T-cell (primary cell): ENCODE measurements around the gene STRIP1. TPM values are rescaled to one million over a fixed set of nuclear protein-coding genes. Genes with fewer than 3 reads are reported as not detected.

Experiments
- ATAC-seq, 4 experiments: fragments of 200-7000 bp in 3 of 4; fragments of 150-1000 bp in 1 of 4; cut with Tn5 transposase; replicated peaks in 1 of 4; 1 replicate in 3 of 4; 2 replicates in 1 of 4; pipeline ENCODE4 v1.10.0; 2021; ENCODE audit warnings: moderate library complexity in 3 of 4, mild to moderate bottlenecking in 2 of 4, moderate number of reproducible peaks in 1 of 4
- CTCF ChIA-PET, 2 donors: fragments of 300-600 bp; sonication (Branson Sonifier 250); formaldehyde crosslinking; loops; one replicate each; lab custom pipeline; 2022; ENCODE audit warnings: antibody characterized with exemption in 2 of 2; lab: Charles Lee
- POLR2A ChIA-PET, 2 donors: fragments of 300-600 bp; sonication (Branson Sonifier 250); formaldehyde crosslinking; loops; one replicate each; lab custom pipeline; 2022; ENCODE audit warnings: antibody characterized with exemption in 2 of 2; lab: Charles Lee
- DNase-seq, 35 experiments: peaks; one replicate each; pipeline versions ENCODE4 v3.0.0 to v3.0.0-alpha.2; 2013 to 2023
- H3K27ac ChIP-seq: one replicate; pipeline ENCODE4 v1.5.1; 2013; ENCODE audit warnings: low read length
- H3K27me3 ChIP-seq, 2 experiments: replicated peaks in 1 of 2; 1 replicate in 1 of 2; 2 replicates in 1 of 2; pipeline versions ENCODE4 v1.6.1 to v1.7.0; 2013; ENCODE audit warnings: low read length in 1 of 2, mixed read lengths in 1 of 2; ENCODE audit not compliant: control insufficient read depth in 2 of 2, insufficient read depth in 2 of 2; ENCODE audit errors: extremely low read depth in 1 of 2
- H3K36me3 ChIP-seq, 2 donors: 1 replicate in 1 of 2; 2 replicates in 1 of 2; pipeline versions ENCODE4 v1.6.1 to v1.7.0; 2013; ENCODE audit warnings: low read length in 1 of 2; ENCODE audit not compliant: control insufficient read depth in 2 of 2, insufficient read depth in 1 of 2; ENCODE audit errors: extremely low read depth in 1 of 2
- H3K4me1 ChIP-seq, 2 experiments: 1 replicate in 1 of 2; 2 replicates in 1 of 2; pipeline versions ENCODE4 v1.6.1 to v1.7.0; 2013; ENCODE audit warnings: low read length in 2 of 2, mixed read lengths in 1 of 2; ENCODE audit not compliant: insufficient read depth in 2 of 2, control insufficient read depth in 1 of 2; ENCODE audit errors: extremely low read depth in 1 of 2
- H3K4me3 ChIP-seq, 2 donors: 1 replicate in 1 of 2; 2 replicates in 1 of 2; pipeline versions ENCODE4 v1.5.1 to v1.7.0; 2013; ENCODE audit warnings: mild to moderate bottlenecking in 2 of 2, low read length in 1 of 2, moderate library complexity in 1 of 2; ENCODE audit not compliant: control insufficient read depth in 1 of 2; ENCODE audit errors: extremely low read depth in 1 of 2
- H3K9me3 ChIP-seq: 2 replicates; pipeline ENCODE4 v1.7.0; 2013
- H3K27ac Mint-ChIP-seq, 2 donors: one replicate each; pipeline ENCODE4 v1.8.0; 2020 to 2021; ENCODE audit warnings: mild to moderate bottlenecking in 2 of 2, mixed read lengths in 2 of 2
- H3K27me3 Mint-ChIP-seq, 2 donors: one replicate each; pipeline ENCODE4 v1.8.0; 2021 to 2022; ENCODE audit warnings: mixed read lengths in 2 of 2
- H3K36me3 Mint-ChIP-seq: one replicate; pipeline ENCODE4 v1.8.0; 2021; ENCODE audit warnings: mixed read lengths
- H3K4me1 Mint-ChIP-seq, 3 donors: one replicate each; pipeline ENCODE4 v1.8.0; 2020 to 2022; ENCODE audit warnings: mixed read lengths in 3 of 3, mild to moderate bottlenecking in 1 of 3
- H3K4me3 Mint-ChIP-seq, 3 donors: one replicate each; pipeline ENCODE4 v1.8.0; 2020 to 2022; ENCODE audit warnings: mild to moderate bottlenecking in 3 of 3, mixed read lengths in 3 of 3, moderate library complexity in 3 of 3
- H3K9me3 Mint-ChIP-seq, 3 donors: one replicate each; pipeline ENCODE4 v1.8.0; 2020 to 2022; ENCODE audit warnings: mixed read lengths in 3 of 3
- WGBS: methylation state at CpG from one replicate; pipeline ENCODE4 v1.1.5; 2013; ENCODE audit warnings: missing lambda C conversion rate; ENCODE audit not compliant: insufficient coverage; 5-methylcytosine and 5-hydroxymethylcytosine counted together
- total RNA-seq, 35 experiments: library from RNA in 6 of 35; stranded (reverse) in 6 of 35; fragments of 120-200 nt in 1 of 35; gene quantifications; one replicate each; pipeline versions ENCODE4 v1.2.1 to v1.2.4 and lab custom pipeline; 2013 to 2026

STRIP1 gene
- total RNA-seq, 5 donors from 2014 or later (not counting 1 experiment from before 2014, with no cell fraction given): 70.6 to 87.2 (median 73.3) TPM

- WGBS: 45% methylated on average over 3 of the region's 4 CpGs
- Histone ChIP-seq H3K4me3 (no peak overlapping the region), H3K27ac (no peak overlapping the region), H3K9me3 (no peaks in the 10 kb centered on the region), H3K36me3 (peaks cover 19 to 81% of the 10 kb centered on the region in 2 donors), H3K4me1 (peaks cover 5 to 8% of the 10 kb centered on the region in 2 experiments), H3K27me3 (no peaks in the 10 kb centered on the region)
- H3K4me3 Mint-ChIP-seq: no peak overlapping the region
- H3K9me3 Mint-ChIP-seq: no peaks in the 10 kb centered on the region
- ATAC-seq: no peak
- POLR2A ChIA-PET: no interaction called here
- H3K4me1 Mint-ChIP-seq: peaks cover 10 to 19% (median 14%) of the 10 kb centered on the region in 3 donors
- H3K27ac Mint-ChIP-seq: no peak overlapping the region
- CTCF ChIA-PET: interaction anchor here (1.0 to 1.5 kb wide), 2 partner anchors 19 to 20 kb away, joined by 4 to 5 read pairs; no protein-coding TSS in a partner anchor
- peaks cover 52% of the 10 kb centered on the region for H3K36me3 Mint-ChIP-seq
- H3K27me3 Mint-ChIP-seq: no peaks in the 10 kb centered on the region
- DNase-seq: no peak
Observed at GRCh38 chr1:110040548-110040947, 6.1 kb downstream of the STRIP1 start.

GRCh38 chr1:110043016-110043415 is 8.6 kb downstream of the STRIP1 start:
- Mint-ChIP-seq H3K36me3 (peaks cover 70% of the 10 kb centered on the region), H3K27ac (no peak overlapping the region), H3K27me3 (no peaks in the 10 kb centered on the region), H3K4me1 (peaks cover 0 to 4% (median 0%) of the 10 kb centered on the region in 3 donors), H3K4me3 (no peak overlapping the region), H3K9me3 (no peaks in the 10 kb centered on the region)
- DNase-seq: no peak
- H3K4me1 ChIP-seq: no peaks in the 10 kb centered on the region
- WGBS: 98% methylated on average over 10 of the region's 10 CpGs
- ATAC-seq: no peak
- no peak overlapping the region for H3K27ac ChIP-seq
- ChIA-PET POLR2A (no interaction called here), CTCF (interaction anchor here in 1 of 2 donors (1.6 kb wide), 1 partner anchor 17 kb away, joined by 4 read pairs; no protein-coding TSS in a partner anchor)
- no peaks in the 10 kb centered on the region for H3K27me3 ChIP-seq
- H3K36me3 ChIP-seq: peaks cover 26 to 93% of the 10 kb centered on the region in 2 donors
- H3K9me3 ChIP-seq: no peaks in the 10 kb centered on the region
- no peak overlapping the region for H3K4me3 ChIP-seq

GRCh38 chr1:110047463-110047862 is 13.0 kb downstream of the STRIP1 start:
- H3K4me3 ChIP-seq: no peak overlapping the region
- ATAC-seq (no peak), DNase-seq (no peak)
- no peaks in the 10 kb centered on the region for H3K4me1 Mint-ChIP-seq
- H3K27ac Mint-ChIP-seq: no peak overlapping the region
- H3K36me3 ChIP-seq: peaks cover 31 to 93% of the 10 kb centered on the region in 2 donors
- H3K9me3 ChIP-seq: no peaks in the 10 kb centered on the region
- peaks cover 70% of the 10 kb centered on the region for H3K36me3 Mint-ChIP-seq
- CTCF ChIA-PET: no interaction called here
- H3K27me3 Mint-ChIP-seq: no peaks in the 10 kb centered on the region
- POLR2A ChIA-PET: interaction anchor here in 1 of 2 donors (0.7 kb wide), 1 partner anchor 415 kb away, joined by 3 read pairs; no protein-coding TSS in a partner anchor
- WGBS: 85% methylated on average over 1 of the region's 3 CpGs
- no peaks in the 10 kb centered on the region for H3K9me3 Mint-ChIP-seq
- H3K27ac ChIP-seq: no peak overlapping the region
- H3K27me3 ChIP-seq: no peaks in the 10 kb centered on the region
- H3K4me1 ChIP-seq: no peaks in the 10 kb centered on the region
- no peak overlapping the region for H3K4me3 Mint-ChIP-seq

GRCh38 chr1:110048240-110048639 is 13.8 kb downstream of the STRIP1 start:
- ChIA-PET POLR2A (no interaction called here), CTCF (no interaction called here)
- H3K9me3 Mint-ChIP-seq: no peaks in the 10 kb centered on the region
- 94% methylated on average over 5 of the region's 5 CpGs for WGBS
- H3K27me3 ChIP-seq: no peaks in the 10 kb centered on the region
- H3K9me3 ChIP-seq: no peaks in the 10 kb centered on the region
- H3K4me3 Mint-ChIP-seq: no peak overlapping the region
- peaks cover 32 to 93% of the 10 kb centered on the region in 2 donors for H3K36me3 ChIP-seq
- no peak overlapping the region for H3K4me3 ChIP-seq
- DNase-seq (no peak), ATAC-seq (no peak)
- H3K4me1 ChIP-seq: no peaks in the 10 kb centered on the region
- no peak overlapping the region for H3K27ac Mint-ChIP-seq
- H3K36me3 Mint-ChIP-seq: peaks cover 71% of the 10 kb centered on the region
- no peak overlapping the region for H3K27ac ChIP-seq
- H3K27me3 Mint-ChIP-seq: no peaks in the 10 kb centered on the region
- H3K4me1 Mint-ChIP-seq: peaks cover 0 to 4% (median 0%) of the 10 kb centered on the region in 3 donors

- DNase-seq: no peak
- no peak overlapping the region for H3K27ac Mint-ChIP-seq
- ChIA-PET POLR2A (no interaction called here), CTCF (no interaction called here)
- H3K4me3 Mint-ChIP-seq: no peak overlapping the region
- peaks cover 36 to 93% of the 10 kb centered on the region in 2 donors for H3K36me3 ChIP-seq
- ATAC-seq: no peak
- no peaks in the 10 kb centered on the region for H3K27me3 Mint-ChIP-seq
- no peaks in the 10 kb centered on the region for H3K9me3 ChIP-seq
- H3K27ac ChIP-seq: no peak overlapping the region
- H3K4me1 ChIP-seq: no peaks in the 10 kb centered on the region
- H3K4me3 ChIP-seq: no peak overlapping the region
- H3K9me3 Mint-ChIP-seq: no peaks in the 10 kb centered on the region
- no peaks in the 10 kb centered on the region for H3K27me3 ChIP-seq
- 93% methylated on average over 7 of the region's 9 CpGs for WGBS
- peaks cover 71% of the 10 kb centered on the region for H3K36me3 Mint-ChIP-seq
- peaks cover 1 to 10% (median 1%) of the 10 kb centered on the region in 3 donors for H3K4me1 Mint-ChIP-seq
Observed at GRCh38 chr1:110048923-110049601, 14.6 kb downstream of the STRIP1 start.

GRCh38 chr1:110049801-110050601 is 15.6 kb downstream of the STRIP1 start:
- ATAC-seq (no peak), DNase-seq (no peak)
- H3K36me3 ChIP-seq: peaks cover 36 to 95% of the 10 kb centered on the region in 2 donors
- Mint-ChIP-seq H3K36me3 (peaks cover 71% of the 10 kb centered on the region), H3K27ac (no peak overlapping the region), H3K4me3 (no peak overlapping the region), H3K27me3 (no peaks in the 10 kb centered on the region), H3K9me3 (no peaks in the 10 kb centered on the region), H3K4me1 (peaks cover 1 to 10% (median 1%) of the 10 kb centered on the region in 3 donors)
- WGBS: 97% methylated on average over 4 of the region's 11 CpGs
- H3K27ac ChIP-seq: no peak overlapping the region
- no peaks in the 10 kb centered on the region for H3K9me3 ChIP-seq
- POLR2A ChIA-PET: no interaction called here
- H3K4me3 ChIP-seq: no peak overlapping the region
- H3K4me1 ChIP-seq: no peaks in the 10 kb centered on the region
- no peaks in the 10 kb centered on the region for H3K27me3 ChIP-seq
- CTCF ChIA-PET: interaction anchor here (1.0 to 1.8 kb wide), 2 partner anchors 10 to 20 kb away, joined by 3 to 12 read pairs; no protein-coding TSS in a partner anchor
